GM21390 (cell line): ENCODE measurements around the gene MAGI2.

Experiments used
- ATAC-seq: cut with Tn5 transposase; IDR thresholded peaks from one replicate; pipeline ENCODE4 v1.9.1; 2021; ENCODE audit not compliant: unreplicated experiment

The MAGI2 gene

DNA sequence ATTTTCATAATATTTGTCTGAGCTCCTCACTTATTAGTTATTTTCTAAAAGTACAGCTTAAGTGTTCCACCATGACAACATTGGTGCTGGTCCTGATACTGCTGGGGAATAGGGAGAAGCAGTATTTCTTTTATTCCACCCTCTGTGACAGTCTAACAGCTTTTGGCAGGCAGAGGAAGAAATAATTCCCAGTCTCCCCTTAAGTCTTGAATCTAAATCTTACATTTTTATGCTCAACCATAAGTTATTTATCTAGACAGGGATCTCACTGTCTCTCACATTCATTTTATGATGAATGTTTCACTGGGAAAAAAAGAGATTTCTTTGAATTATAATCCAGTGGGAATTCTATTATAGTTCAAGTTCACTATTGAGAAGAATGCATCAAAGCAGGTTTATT, 71.5 kb downstream of the MAGI2 start:
- ATAC-seq: no peak

GRCh38 chr7:79377097-79377496, 76.4 kb downstream of the MAGI2 start:
- ATAC-seq: no peak

DNA sequence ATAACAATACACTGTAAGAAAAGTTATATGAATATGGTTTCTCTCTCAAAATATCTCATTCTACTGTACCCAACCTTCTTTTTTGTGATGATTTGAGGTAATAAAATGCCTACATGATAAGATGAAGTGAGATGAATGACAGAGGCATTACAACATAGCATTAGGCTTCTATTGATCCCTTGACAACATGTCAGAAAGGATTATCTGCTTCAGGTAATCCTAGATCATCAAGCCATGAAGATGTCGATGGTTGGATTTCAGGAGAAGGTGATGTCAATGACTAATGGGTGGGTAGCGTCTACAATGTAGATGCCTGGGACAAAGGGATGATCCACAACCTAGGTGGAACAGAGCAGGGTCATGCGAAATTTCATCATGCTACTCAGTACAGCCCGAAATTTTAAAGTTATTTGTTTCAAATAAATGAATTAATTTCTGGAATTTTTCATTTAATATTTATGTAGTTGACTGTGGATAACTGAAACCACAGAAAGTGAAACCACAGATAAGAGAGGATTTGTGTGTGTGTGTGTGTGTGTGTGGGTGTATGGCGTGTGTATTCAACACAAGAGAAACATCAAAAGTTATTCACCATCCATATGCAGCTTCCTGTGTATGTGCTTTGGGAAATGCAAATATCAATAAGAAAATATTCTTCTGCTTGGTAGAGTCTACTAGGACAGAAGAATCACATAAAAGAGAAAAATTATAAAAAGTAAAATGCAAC, 77.0 kb downstream of the MAGI2 start:
- no peak for ATAC-seq

DNA sequence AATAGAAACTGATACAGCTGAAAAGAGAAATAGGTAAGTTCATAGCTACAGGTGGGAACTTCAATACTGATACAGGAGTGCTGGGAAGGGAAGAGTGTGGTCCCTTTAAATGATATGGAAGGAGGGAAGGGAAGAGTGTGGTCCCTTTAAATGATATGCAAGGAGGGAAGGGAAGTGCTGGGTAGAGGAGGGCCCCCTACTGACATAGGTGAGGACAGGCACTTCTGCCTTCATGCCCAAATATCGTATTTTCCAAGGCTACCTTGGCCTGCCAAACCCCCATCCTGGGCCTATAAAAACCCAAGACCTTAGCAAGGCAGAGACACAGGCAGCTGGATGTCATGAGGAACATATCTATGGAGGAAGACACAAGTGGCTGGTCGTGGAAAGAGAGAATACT, 92.3 kb downstream of the MAGI2 start:
- ATAC-seq: no peak

- no peak for ATAC-seq
Measured at GRCh38 chr7:79359827-79360226, 93.6 kb downstream of the MAGI2 start.

DNA sequence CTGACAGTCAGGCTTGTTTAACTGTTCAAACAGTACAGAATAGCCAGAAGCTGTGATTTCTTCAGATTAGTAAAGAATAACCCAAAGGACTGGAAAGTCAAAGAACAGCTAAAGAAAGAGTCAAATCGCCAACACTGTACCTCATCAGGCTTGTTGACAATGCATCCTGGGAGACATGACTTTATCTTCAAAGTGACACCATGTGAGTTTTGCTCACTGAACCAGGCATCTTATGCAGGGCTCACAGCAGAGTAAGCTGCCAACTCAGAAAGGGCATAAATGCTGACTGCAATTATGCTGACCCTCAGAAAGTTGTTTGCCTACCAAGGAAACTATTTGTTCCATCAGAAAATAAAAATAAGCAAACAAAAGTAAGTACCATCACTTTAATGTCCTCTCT, 96.4 kb downstream of the MAGI2 start:
- no peak for ATAC-seq

DNA sequence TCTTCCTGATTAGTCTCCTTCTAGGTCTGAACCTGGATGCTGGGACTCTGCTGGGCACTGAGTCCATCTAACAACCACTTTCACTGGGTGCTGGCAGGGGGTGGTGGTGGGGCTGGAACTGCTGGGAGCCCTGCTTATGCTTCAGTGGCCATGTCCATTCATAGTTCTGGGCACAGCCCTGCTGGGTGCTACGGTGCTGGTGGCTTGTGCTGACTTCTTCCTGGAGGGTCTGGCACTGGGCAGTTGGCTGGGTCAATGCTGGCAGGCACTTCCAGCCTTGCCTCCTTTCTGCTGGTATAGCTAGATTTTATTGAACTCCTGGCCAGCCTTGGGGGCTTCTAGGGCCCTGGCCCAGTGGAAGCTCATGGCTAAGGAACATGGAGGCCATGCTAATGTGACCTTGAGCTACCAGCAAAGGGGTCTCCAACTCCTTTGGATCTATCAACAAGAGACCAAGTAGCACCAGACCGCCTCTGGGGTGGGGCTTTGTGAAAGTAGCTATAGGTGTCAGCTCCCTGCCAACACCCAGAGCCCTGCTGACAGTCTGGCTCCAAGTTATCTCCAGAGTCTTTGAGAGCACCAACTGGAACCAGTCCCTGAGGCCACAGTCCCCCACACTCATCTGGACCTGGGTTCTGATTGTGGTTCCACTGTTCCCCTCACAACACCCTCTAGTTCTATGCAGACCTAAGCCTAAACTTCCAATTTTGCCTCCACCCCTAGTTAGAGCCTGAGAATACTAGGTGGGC, 99.6 kb downstream of the MAGI2 start:
- no peak for ATAC-seq

DNA sequence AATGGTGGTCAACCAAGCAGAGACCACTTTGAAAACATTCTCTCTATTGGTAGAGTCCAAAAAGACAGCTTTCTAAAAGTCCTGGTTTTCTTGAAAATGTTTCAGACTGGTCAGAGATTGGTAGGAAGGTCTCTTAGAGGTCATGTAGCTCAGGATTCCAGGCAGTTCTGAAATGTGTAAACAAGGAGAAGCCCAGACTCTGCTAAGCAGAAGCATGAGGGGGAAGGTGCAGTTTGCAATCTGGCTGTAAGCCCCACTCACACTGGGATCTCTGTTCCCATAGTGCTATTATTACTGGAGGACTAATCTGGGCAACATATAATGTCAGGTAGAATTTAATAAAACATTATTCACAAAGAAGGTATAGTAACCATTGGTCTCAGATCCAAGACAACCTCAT, 101.1 kb downstream of the MAGI2 start:
- no peak for ATAC-seq

GRCh38 chr7:79347351-79347750, 106.1 kb downstream of the MAGI2 start:
- no peak for ATAC-seq

GRCh38 chr7:79341902-79342301, 111.6 kb downstream of the MAGI2 start:
- ATAC-seq: no peak

GRCh38 chr7:79340212-79340611, 113.3 kb downstream of the MAGI2 start:
- ATAC-seq: no peak

DNA sequence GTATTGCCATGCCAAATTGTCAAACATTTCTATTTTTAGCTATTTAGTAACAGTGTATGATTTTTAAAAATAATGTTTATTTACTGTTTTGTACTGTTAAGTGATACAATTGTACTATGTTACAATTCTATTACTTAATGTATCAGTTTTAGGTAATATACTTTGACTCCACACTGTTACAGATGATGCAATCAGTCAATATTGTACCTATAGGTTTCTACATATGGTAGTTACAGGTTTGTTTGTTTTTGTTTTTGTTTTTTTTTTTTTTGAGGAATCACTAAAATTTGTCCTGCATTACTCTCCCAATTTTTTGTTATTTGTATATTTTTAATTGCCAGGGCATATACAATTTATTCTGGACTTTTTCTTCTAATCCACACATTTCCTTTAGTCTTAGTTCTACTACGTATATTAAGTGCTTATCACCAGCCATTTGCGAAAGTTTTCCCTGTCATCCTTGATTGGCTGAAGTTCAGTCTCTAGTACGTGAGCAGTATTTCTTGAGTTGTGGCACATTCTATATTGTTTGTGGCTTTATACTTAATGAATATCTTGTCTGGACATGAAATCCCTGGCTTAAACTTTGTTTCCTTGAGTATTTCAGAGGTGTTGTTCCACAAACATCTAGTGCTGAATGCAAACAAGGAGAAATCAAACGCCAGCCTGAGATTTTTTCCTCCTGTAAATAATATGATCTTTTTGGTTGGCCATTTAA, 114.1 kb downstream of the MAGI2 start:
- no peak for ATAC-seq

GRCh38 chr7:79337717-79338116, 115.8 kb downstream of the MAGI2 start:
- no peak for ATAC-seq

- ATAC-seq: no peak
Measured at GRCh38 chr7:79334841-79335240, 118.6 kb downstream of the MAGI2 start.

DNA sequence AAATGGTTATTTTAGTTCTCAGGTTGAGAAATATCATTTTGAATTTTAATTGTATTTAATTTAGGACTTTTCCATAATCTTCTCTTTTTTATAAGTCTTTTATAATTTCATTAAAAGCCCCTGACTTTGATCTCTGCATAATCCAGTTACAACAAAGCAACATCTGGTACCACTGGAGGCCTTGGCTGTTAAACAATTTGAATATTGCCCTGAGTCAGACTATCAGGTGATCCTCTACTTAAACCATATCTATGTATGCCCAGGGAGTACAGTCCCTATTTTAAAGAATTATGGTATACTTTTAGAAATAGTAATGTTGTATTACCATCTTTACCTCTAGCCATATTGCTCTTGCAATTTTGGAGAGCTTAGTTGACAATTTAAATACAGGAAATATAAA, 119.1 kb downstream of the MAGI2 start:
- ATAC-seq: no peak

GRCh38 chr7:79332091-79332490, 121.4 kb downstream of the MAGI2 start:
- ATAC-seq: no peak

DNA sequence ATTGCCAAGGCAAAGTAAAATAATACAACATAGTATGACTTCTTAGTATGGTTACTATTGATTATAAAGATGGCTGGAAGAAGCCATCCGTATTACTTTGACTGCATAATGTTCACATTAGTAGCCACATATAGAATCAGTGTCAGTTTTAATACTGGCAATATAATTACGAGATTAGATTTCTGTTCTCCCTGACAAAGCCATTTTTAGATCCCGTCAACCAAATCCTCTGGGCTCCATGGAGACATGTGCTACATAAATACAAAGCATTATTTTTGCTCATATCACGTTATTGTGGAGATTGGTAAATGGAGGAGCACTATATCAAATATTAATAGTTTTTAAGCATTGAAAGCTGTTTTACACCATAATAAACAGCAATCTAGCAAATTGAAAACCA, 124.0 kb downstream of the MAGI2 start:
- ATAC-seq: no peak

GRCh38 chr7:79320741-79321473, 132.6 kb downstream of the MAGI2 start:
- ATAC-seq: no peak

DNA sequence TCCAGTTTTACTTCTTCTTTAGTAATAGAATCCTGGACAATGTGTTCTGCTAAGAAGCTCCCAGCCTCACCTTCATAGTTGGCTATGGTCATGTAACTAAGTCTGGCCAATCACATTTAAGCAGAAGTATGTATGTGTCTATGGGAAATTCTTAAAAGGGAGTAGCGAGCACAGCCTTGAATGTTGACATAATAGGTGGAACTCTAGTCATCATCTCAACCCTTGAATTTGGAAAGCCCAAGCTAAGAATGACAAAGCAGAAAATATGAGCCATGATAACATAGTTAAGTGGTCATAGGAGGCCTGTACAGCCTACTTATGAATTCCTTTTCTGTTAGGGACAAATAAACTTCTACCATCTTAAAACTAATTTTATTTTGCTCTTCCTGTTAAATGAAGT, 134.1 kb downstream of the MAGI2 start:
- no peak for ATAC-seq

DNA sequence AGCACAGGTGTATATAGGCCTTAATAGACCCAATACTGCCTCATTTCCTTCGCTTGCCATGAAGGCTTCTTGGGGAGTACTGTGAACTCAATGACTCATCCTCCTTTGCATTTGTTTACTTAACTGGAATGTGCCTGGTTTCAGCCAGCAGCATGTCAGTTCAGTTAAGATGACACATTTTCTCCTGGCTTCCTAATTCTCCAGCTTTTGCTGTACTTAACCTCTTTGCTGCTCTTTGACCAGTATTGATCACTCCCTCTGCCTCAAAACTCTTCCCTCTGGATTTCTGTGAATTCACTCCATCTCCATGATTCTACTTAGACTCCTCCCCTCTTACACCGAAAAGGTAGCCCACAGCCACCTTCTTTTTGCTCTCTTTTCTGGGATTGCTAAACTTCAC, 135.7 kb downstream of the MAGI2 start:
- no peak for ATAC-seq

- no peak for ATAC-seq
Measured at GRCh38 chr7:79312022-79312421, 141.4 kb downstream of the MAGI2 start.
